SIG-M5 treated with dmso at 0.1 percent for 504 hours (cell line): ENCODE data around the gene NPM1.
"Not testable (repeated sequence)": the region's sequence is repeated elsewhere in the genome, so short reads cannot be mapped to it uniquely, and the experiment has no call there.

Experiments
- DNase-seq: peaks from one replicate; lab custom pipeline; 2025; ENCODE audit not compliant: unreplicated experiment; lab: John Stamatoyannopoulos, UW

Gene NPM1

GRCh38 chr5:171410181-171410580 lies 22.5 kb downstream of the NPM1 start:
- no peak for DNase-seq

GRCh38 chr5:171412186-171412585 lies 24.5 kb downstream of the NPM1 start:
- DNase-seq, result no peak

GRCh38 chr5:171413153-171413910 lies 25.7 kb downstream of the NPM1 start:
- DNase-seq, result no peak

GRCh38 chr5:171413993-171414392 lies 26.3 kb downstream of the NPM1 start:
- not testable (repeated sequence) for DNase-seq

GRCh38 chr5:171415115-171415730 lies 27.6 kb downstream of the NPM1 start:
- DNase-seq, result no peak

GRCh38 chr5:171416160-171417049 lies 28.8 kb downstream of the NPM1 start:
- DNase-seq, result no peak

- DNase-seq, result peak; percentile 55
Measured at GRCh38 chr5:171418316-171418981, 30.8 kb downstream of the NPM1 start.

- peak; percentile 49 for DNase-seq
Measured at GRCh38 chr5:171418982-171419687, 31.5 kb downstream of the NPM1 start, which contains the start of gene FGF18. Gene FGF18, plus strand, starts transcription at chr5:171419647. Its CDS starts 553 bp downstream, at chr5:171420200.

- DNase-seq, result no peak
Measured at GRCh38 chr5:171419688-171420430, 32.2 kb downstream of the NPM1 start.

GRCh38 chr5:171420431-171421241 lies 33.0 kb downstream of the NPM1 start:
- no peak for DNase-seq

GRCh38 chr5:171421331-171422262 lies 33.9 kb downstream of the NPM1 start:
- DNase-seq, result no peak

- no peak for DNase-seq
Measured at GRCh38 chr5:171422495-171422894, 34.8 kb downstream of the NPM1 start.

- DNase-seq, result no peak
Measured at GRCh38 chr5:171422902-171423663, 35.4 kb downstream of the NPM1 start.

- DNase-seq, result no peak
Measured at GRCh38 chr5:171424726-171425125, 37.1 kb downstream of the NPM1 start.

GRCh38 chr5:171425596-171426244 lies 38.1 kb downstream of the NPM1 start:
- DNase-seq, result no peak

GRCh38 chr5:171426266-171426665 lies 38.6 kb downstream of the NPM1 start:
- no peak for DNase-seq

GRCh38 chr5:171426680-171427079 lies 39.0 kb downstream of the NPM1 start:
- no peak for DNase-seq
